GM23248 (cell line): Measurements from ENCODE around the gene EIF4G3. TPM values are rescaled to one million over a fixed set of nuclear protein-coding genes. Genes with fewer than 3 reads are reported as not detected.
A peak's percentile ranks its signal among the peaks of the same experiment; 100 is the strongest.
"Not testable (repeated sequence)": the region's sequence is repeated elsewhere in the genome, so short reads cannot be mapped to it uniquely, and the experiment has no call there.

Experiments
- DNase-seq: peaks from one replicate; pipeline ENCODE4 v3.0.0-alpha.2; 2015
- H2AFZ ChIP-seq: fragments of 200-600 bp; sonication (generic); 2 replicates; pipeline ENCODE4 v1.6.1; 2016; ENCODE audit warnings: antibody characterized with exemption
- H3F3A ChIP-seq: fragments of 200-600 bp; sonication (generic); 2 replicates; pipeline ENCODE4 v1.6.1; 2016; ENCODE audit warnings: mild to moderate bottlenecking, antibody characterized with exemption, mixed run types; ENCODE audit not compliant: insufficient read depth
- H3K27ac ChIP-seq: fragments of 200-600 bp; sonication (generic); 2 replicates; pipeline ENCODE4 v1.5.1; 2016; ENCODE audit warnings: mild to moderate bottlenecking
- H3K27me3 ChIP-seq: fragments of 200-600 bp; sonication (generic); replicated peaks from 2 replicates; pipeline ENCODE4 v1.6.1; 2016; ENCODE audit warnings: mild to moderate bottlenecking; ENCODE audit not compliant: insufficient read depth
- H3K36me3 ChIP-seq: fragments of 200-600 bp; sonication (generic); 2 replicates; pipeline ENCODE4 v1.6.1; 2016; ENCODE audit warnings: low read depth, mild to moderate bottlenecking
- H3K4me1 ChIP-seq: fragments of 200-600 bp; sonication (generic); 2 replicates; pipeline ENCODE4 v1.6.1; 2016; ENCODE audit warnings: mild to moderate bottlenecking; ENCODE audit not compliant: insufficient read depth
- H3K4me2 ChIP-seq: fragments of 200-600 bp; sonication (generic); one replicate; pipeline ENCODE4 v1.6.1; 2016; ENCODE audit warnings: mild to moderate bottlenecking; ENCODE audit not compliant: unreplicated experiment
- H3K4me3 ChIP-seq: fragments of 200-600 bp; sonication (generic); 2 replicates; pipeline ENCODE4 v1.5.1; 2016; ENCODE audit warnings: mild to moderate bottlenecking
- H3K79me2 ChIP-seq: fragments of 200-600 bp; sonication (generic); 2 replicates; pipeline ENCODE4 v1.6.1; 2016; ENCODE audit warnings: mild to moderate bottlenecking; ENCODE audit not compliant: insufficient read depth
- H3K9ac ChIP-seq: fragments of 200-600 bp; sonication (generic); 2 replicates; pipeline ENCODE4 v1.6.1; 2016; ENCODE audit warnings: mild to moderate bottlenecking
- H3K9me2 ChIP-seq: fragments of 200-600 bp; sonication (generic); 2 replicates; pipeline ENCODE4 v1.6.1; 2016; ENCODE audit warnings: mixed run types, mild to moderate bottlenecking, moderate library complexity; ENCODE audit not compliant: insufficient read depth
- H3K9me3 ChIP-seq: fragments of 200-600 bp; sonication (generic); one replicate; pipeline ENCODE4 v1.6.1; 2017; ENCODE audit warnings: low read depth
- H4K20me1 ChIP-seq: fragments of 200-600 bp; sonication (generic); 2 replicates; pipeline ENCODE4 v1.6.0; 2016; ENCODE audit not compliant: insufficient read depth
- EZH2 ChIP-seq: fragments of 200-600 bp; sonication (generic); IDR thresholded peaks from 2 replicates; pipeline ENCODE4 v1.6.1; 2018; ENCODE audit warnings: antibody characterized with exemption, mild to moderate bottlenecking; ENCODE audit not compliant: insufficient read depth, poor library complexity, severe bottlenecking
- EZH2phosphoT487 ChIP-seq: fragments of 200-600 bp; sonication (generic); IDR thresholded peaks from 2 replicates; pipeline ENCODE4 v1.6.1; 2018; ENCODE audit warnings: antibody characterized with exemption, moderate library complexity, mild to moderate bottlenecking, low read depth; ENCODE audit not compliant: insufficient read depth
- WGBS, 2 experiments: methylation state at CpG; one replicate each; pipeline ENCODE4 v1.1.6; 2015 to 2017; ENCODE audit warnings: low lambda C conversion rate in 2 of 2, low coverage in 1 of 2; ENCODE audit errors: missing lambda C conversion rate in 2 of 2; 5-methylcytosine and 5-hydroxymethylcytosine counted together
- in situ Hi-C: fragments of 300-500 bp; cut with MboI; formaldehyde crosslinking; loops from 2 replicates; pipeline ENCODE4 v1.15.0; 2020
- polyA plus RNA-seq: library from polyadenylated mRNA; unstranded; fragments of >200 nt; fragmentation: Nextera tagmentation; extraction: Ambion mirVana; gene quantifications from 2 replicates; pipeline ENCODE4 v1.2.1, GENCODE V29; 2016
- total RNA-seq: library from RNA; depleted of rRNA; stranded (reverse); fragments of >200 nt; shearing (Covaris generic); gene quantifications from 2 replicates; pipeline ENCODE4 v1.2.3, GENCODE V29; 2014

EIF4G3 gene
- total and polyA plus RNA-seq, 2 experiments from 2014 or later: 24.0 to 43.1 TPM

DNA sequence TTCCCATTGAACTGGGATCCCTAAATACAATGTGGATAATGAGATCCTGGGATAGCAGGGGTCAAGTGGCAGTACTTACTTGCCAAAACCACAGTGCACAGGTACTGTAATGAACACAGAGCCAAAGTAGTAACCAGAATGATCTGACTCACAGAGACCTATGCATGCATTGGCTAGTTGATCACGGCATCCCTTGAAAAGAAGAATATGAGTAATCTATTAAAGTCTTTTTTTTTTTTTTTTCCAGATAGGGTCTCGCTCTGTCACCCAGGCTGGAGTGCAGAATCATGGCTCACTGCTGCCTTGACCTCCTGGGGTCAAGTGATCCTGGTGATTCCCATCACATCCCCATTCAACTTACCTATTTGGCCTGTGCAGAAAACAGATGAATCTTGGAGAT, 29.4 kb upstream of the EIF4G3 start:
- H3F3A ChIP-seq: peaks cover 6% of the 10 kb centered on the region
- peak; percentile 64 for DNase-seq
- H3K9me3 ChIP-seq: no peaks in the 10 kb centered on the region
- no peak overlapping the region for H3K4me3 ChIP-seq
- in situ Hi-C loops: no loop called here
- H4K20me1 ChIP-seq: no peaks in the 10 kb centered on the region
- no peak overlapping the region for H3K4me2 ChIP-seq
- peaks cover 1% of the 10 kb centered on the region for H3K4me1 ChIP-seq
- no peaks in the 10 kb centered on the region for H3K36me3 ChIP-seq
- H3K9me2 ChIP-seq: no peaks in the 10 kb centered on the region
- H3K9ac ChIP-seq: no peak overlapping the region
- H2AFZ ChIP-seq: no peak overlapping the region
- no peaks in the 10 kb centered on the region for H3K79me2 ChIP-seq
- H3K27ac ChIP-seq: no peak overlapping the region
- TF ChIP-seq EZH2: no peak
- no peak for TF ChIP-seq EZH2phosphoT487
- H3K27me3 ChIP-seq: no peaks in the 10 kb centered on the region
- 16 to 20% methylated on average over 2 of the region's 2 CpGs for WGBS, 2 experiments

DNA sequence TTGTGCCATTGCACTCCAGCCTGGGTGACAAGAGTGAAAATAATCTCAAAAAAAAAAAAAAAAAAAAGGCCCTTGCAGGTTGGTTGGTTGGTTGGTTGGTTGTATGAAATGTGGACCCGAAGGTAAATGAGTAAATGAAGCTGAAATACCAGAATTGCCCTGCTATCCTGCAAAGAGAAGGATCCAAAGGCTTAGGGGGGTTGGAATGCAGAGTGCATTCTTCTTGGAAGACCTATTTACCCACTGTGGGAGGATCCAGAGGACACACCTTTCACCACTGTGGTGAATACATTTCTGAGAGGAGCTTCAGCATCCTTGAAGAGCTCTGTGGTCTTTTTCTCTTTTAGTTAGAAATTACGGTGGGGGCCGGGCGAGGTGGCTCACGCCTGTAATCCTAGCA, 28.7 kb upstream of the EIF4G3 start:
- Histone ChIP-seq H3K4me1 (peaks cover 7% of the 10 kb centered on the region), H3K27me3 (no peaks in the 10 kb centered on the region), H3K9me2 (no peaks in the 10 kb centered on the region), H3K9ac (no peak overlapping the region), H3K27ac (no peak overlapping the region), H3K4me3 (no peak overlapping the region), H3K9me3 (no peaks in the 10 kb centered on the region), H4K20me1 (no peaks in the 10 kb centered on the region), H3K79me2 (no peaks in the 10 kb centered on the region), H2AFZ (no peak overlapping the region), H3K36me3 (no peaks in the 10 kb centered on the region), H3F3A (peaks cover 10% of the 10 kb centered on the region), H3K4me2 (no peak overlapping the region)
- WGBS, 2 experiments: 87 to 96% methylated on average over 5 of the region's 5 CpGs
- no peak for DNase-seq
- in situ Hi-C loops: no loop called here
- TF ChIP-seq EZH2phosphoT487 (no peak), EZH2 (no peak)

DNA sequence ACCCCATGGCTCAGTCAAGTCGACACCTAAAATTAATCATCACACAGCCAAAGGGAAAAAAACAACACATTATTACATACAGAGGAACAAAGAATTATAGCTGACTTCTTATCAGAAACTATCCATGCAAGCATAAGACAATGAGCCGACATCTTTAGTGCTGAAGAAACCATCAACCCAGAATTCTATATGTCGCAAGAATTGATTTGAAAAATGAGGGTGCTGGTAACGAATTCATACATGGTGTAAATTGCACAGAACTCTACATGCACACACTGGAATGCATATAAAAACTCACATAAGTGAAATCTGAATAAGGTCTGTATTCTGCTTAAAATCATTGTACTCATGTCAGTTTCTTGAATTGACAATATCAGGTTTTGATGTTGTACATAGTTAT, 25.0 kb upstream of the EIF4G3 start:
- Histone ChIP-seq H3K27ac (0 out of 2 replicates have a peak overlapping the region, but pooled peaks have one; percentile 68), H4K20me1 (no peaks in the 10 kb centered on the region), H3K36me3 (no peaks in the 10 kb centered on the region), H2AFZ (no peak overlapping the region), H3K9me3 (no peaks in the 10 kb centered on the region), H3K27me3 (no peaks in the 10 kb centered on the region), H3K4me2 (no peak overlapping the region), H3K9me2 (no peaks in the 10 kb centered on the region), H3K9ac (no peak overlapping the region), H3K79me2 (no peaks in the 10 kb centered on the region), H3F3A (peaks cover 10% of the 10 kb centered on the region), H3K4me1 (peaks cover 7% of the 10 kb centered on the region), H3K4me3 (no peak overlapping the region)
- TF ChIP-seq EZH2phosphoT487 (no peak), EZH2 (no peak)
- in situ Hi-C loops: no loop called here
- WGBS, 2 experiments: 67 to 72% methylated on average over 4 of the region's 4 CpGs
- DNase-seq: no peak

DNA sequence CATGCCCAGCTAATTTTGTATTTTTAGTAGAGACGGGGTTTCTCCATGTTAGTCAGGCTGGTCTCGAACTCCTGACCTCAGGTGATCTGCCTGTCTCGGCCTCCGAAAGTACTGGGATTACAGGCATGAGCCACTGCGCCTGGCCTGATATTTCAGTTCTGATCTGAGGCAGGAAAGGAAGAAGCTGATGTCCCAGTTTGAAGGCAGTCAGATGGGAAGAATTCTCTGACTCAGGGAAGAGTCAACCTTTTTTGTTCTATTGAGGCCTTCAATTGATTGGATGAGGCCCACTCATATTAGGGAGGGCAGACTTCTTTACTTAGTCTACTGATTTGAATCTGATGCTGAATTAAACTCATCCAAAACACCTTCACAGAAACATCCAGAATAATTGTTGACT, 24.5 kb upstream of the EIF4G3 start:
- H3K9me2 ChIP-seq, H4K20me1 ChIP-seq, H3K4me3 ChIP-seq, H3K9me3 ChIP-seq, H3K36me3 ChIP-seq, in situ Hi-C loops, H3K27me3 ChIP-seq, H3K4me1 ChIP-seq, H3K9ac ChIP-seq, H2AFZ ChIP-seq, H3K79me2 ChIP-seq: not testable (repeated sequence)
- H3K27ac ChIP-seq: peak overlapping the region; percentile 68
- H3K4me2 ChIP-seq: peak overlapping the region; percentile 5
- H3F3A ChIP-seq: peaks cover 10% of the 10 kb centered on the region
- WGBS, 2 experiments: 51 to 60% methylated on average over 5 of the region's 5 CpGs
- DNase-seq: peak; percentile 71

DNA sequence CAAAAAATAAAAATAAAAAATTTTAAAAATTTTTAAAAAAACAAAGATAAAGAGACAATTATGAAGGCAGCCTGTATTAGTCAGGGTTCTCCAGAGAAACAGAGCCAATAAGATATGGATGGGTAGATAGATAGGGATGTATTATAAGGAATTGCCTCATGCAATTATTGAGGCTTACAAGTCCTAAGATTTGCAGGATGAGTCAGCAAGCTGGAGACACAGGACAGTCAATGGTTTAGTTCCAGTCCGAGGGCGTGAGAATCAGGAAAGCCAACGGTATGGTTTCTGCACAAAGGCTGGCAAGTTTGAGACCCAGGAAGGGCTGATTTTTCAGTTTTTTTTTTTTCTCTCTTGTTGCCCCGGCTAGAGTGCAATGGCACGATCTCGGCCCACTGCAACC, 24.1 kb upstream of the EIF4G3 start:
- in situ Hi-C loops: no loop called here
- no peak overlapping the region for H3K9ac ChIP-seq
- peak overlapping the region; percentile 5 for H3K4me2 ChIP-seq
- 75 to 79% methylated on average over 6 of the region's 6 CpGs for WGBS, 2 experiments
- no peaks in the 10 kb centered on the region for H3K9me3 ChIP-seq
- H4K20me1 ChIP-seq: no peaks in the 10 kb centered on the region
- no peak overlapping the region for H2AFZ ChIP-seq
- no peaks in the 10 kb centered on the region for H3K79me2 ChIP-seq
- H3K4me3 ChIP-seq: no peak overlapping the region
- H3K27me3 ChIP-seq: no peaks in the 10 kb centered on the region
- H3K9me2 ChIP-seq: no peaks in the 10 kb centered on the region
- TF ChIP-seq EZH2 (no peak), EZH2phosphoT487 (no peak)
- peaks cover 7% of the 10 kb centered on the region for H3K4me1 ChIP-seq
- no peaks in the 10 kb centered on the region for H3K36me3 ChIP-seq
- H3K27ac ChIP-seq: peak overlapping the region; percentile 68
- DNase-seq: peak; percentile 79
- H3F3A ChIP-seq: peaks cover 10% of the 10 kb centered on the region
